Endothelial cell of umbilical vein (primary cell): ENCODE measurements around the gene RAD23B. TPM values are rescaled to one million over a fixed set of nuclear protein-coding genes. Genes with fewer than 3 reads are reported as not detected.

Experiments used
- BruUV-seq: library from RNA; stranded (reverse); fragments of 400-500 nt; replicated peaks from 2 replicates; lab custom pipeline; 2021; lab: Mats Ljungman, UMichigan
- CTCF ChIA-PET: fragments of 300-600, 350-600 bp; sonication (Branson Sonifier 250); formaldehyde crosslinking; loops from one replicate; lab custom pipeline; 2021; ENCODE audit warnings: antibody characterized with exemption, inconsistent platforms; lab: Charles Lee
- POLR2A ChIA-PET: fragments of 300-600, 350-600 bp; sonication (Branson Sonifier 250); formaldehyde crosslinking; loops from one replicate; lab custom pipeline; 2021; ENCODE audit warnings: antibody characterized with exemption, inconsistent platforms; lab: Charles Lee
- DNase-seq: peaks from one replicate; pipeline ENCODE4 v3.0.0-alpha.2; 2011; ENCODE audit warnings: low read depth, low spot score
- FAIRE-seq: peaks from 2 replicates; lab custom pipeline; 2011; peaks lifted over from hg19 to GRCh38; lab: Jason Lieb, UNC
- H2AFZ ChIP-seq: 2 replicates; pipeline ENCODE4 v1.6.0; 2012; ENCODE audit warnings: low read depth, low read length, control low read depth, inconsistent platforms
- H3K27ac ChIP-seq: 2 replicates; pipeline ENCODE4 v1.5.1; 2011; ENCODE audit warnings: low read depth, mild to moderate bottlenecking, control low read depth, low read length, moderate library complexity; ENCODE audit not compliant: insufficient read depth
- H3K27me3 ChIP-seq, 2 experiments: 2 replicates each; pipeline versions ENCODE4 v1.6.0 to v1.6.1; 2011; ENCODE audit warnings: low read length in 2 of 2, mixed read lengths in 1 of 2; ENCODE audit not compliant: control insufficient read depth in 2 of 2, insufficient read depth in 2 of 2
- H3K36me3 ChIP-seq, 2 experiments: 2 replicates in 1 of 2; 3 replicates in 1 of 2; pipeline ENCODE4 v1.5.1; 2011; ENCODE audit warnings: low read length in 2 of 2, mild to moderate bottlenecking in 1 of 2, moderate library complexity in 1 of 2; ENCODE audit not compliant: control insufficient read depth in 2 of 2, insufficient read depth in 2 of 2; ENCODE audit errors: extremely low read depth in 1 of 2
- H3K4me1 ChIP-seq: 3 replicates; pipeline ENCODE4 v1.5.1; 2011; ENCODE audit warnings: mild to moderate bottlenecking, low read length; ENCODE audit not compliant: control insufficient read depth, insufficient read depth; ENCODE audit errors: extremely low read depth
- H3K4me2 ChIP-seq: 2 replicates; pipeline ENCODE4 v1.6.1; 2011; ENCODE audit warnings: low read length, control low read depth, mixed read lengths; ENCODE audit not compliant: insufficient read depth
- H3K4me3 ChIP-seq, 3 experiments: fragments of 200-600 bp in 1 of 3; sonication (generic), shearing (Covaris generic) in 1 of 3; replicated peaks in 1 of 3; 2 replicates each; pipeline ENCODE4 v1.5.1; 2011 to 2016; ENCODE audit warnings: control low read depth in 3 of 3, low read length in 3 of 3, mild to moderate bottlenecking in 2 of 3, inconsistent platforms in 1 of 3, low read depth in 1 of 3, moderate library complexity in 1 of 3; ENCODE audit not compliant: insufficient read depth in 1 of 3
- H3K79me2 ChIP-seq: 2 replicates; pipeline ENCODE4 v1.6.0; 2012; ENCODE audit warnings: low read length, inconsistent platforms; ENCODE audit not compliant: control insufficient read depth, insufficient read depth
- H3K9ac ChIP-seq: replicated peaks from 2 replicates; pipeline ENCODE3; 2011; ENCODE audit warnings: low read length, control low read depth; ENCODE audit not compliant: insufficient read depth; ENCODE audit errors: extremely low read depth
- H3K9me1 ChIP-seq: replicated peaks from 3 replicates; pipeline ENCODE4 v1.6.0; 2011; ENCODE audit warnings: mild to moderate bottlenecking, low read length; ENCODE audit not compliant: control insufficient read depth, insufficient read depth; ENCODE audit errors: extremely low read depth
- H3K9me3 ChIP-seq: replicated peaks from 2 replicates; pipeline ENCODE4 v1.5.1; 2012; ENCODE audit warnings: low read length, inconsistent platforms; ENCODE audit not compliant: control insufficient read depth, insufficient read depth
- H4K20me1 ChIP-seq: replicated peaks from 2 replicates; pipeline ENCODE3; 2011; ENCODE audit warnings: mild to moderate bottlenecking, low read length; ENCODE audit not compliant: control insufficient read depth, insufficient read depth; ENCODE audit errors: extremely low read depth
- EZH2 ChIP-seq: IDR thresholded peaks from 2 replicates; pipeline ENCODE4 v1.6.1; 2012; ENCODE audit warnings: borderline replicate concordance, low read depth, mild to moderate bottlenecking, moderate library complexity, low read length, inconsistent platforms; ENCODE audit not compliant: severe bottlenecking
- FOS ChIP-seq: IDR thresholded peaks from 2 replicates; pipeline ENCODE4 v1.6.1; 2011; ENCODE audit warnings: mild to moderate bottlenecking, low read length, moderate library complexity, borderline replicate concordance; ENCODE audit not compliant: insufficient read depth
- GATA2 ChIP-seq: IDR thresholded peaks from 2 replicates; pipeline ENCODE4 v1.7.0; 2011; ENCODE audit warnings: low read depth, mild to moderate bottlenecking, moderate library complexity, mixed read lengths, low read length; ENCODE audit not compliant: insufficient read length, insufficient read depth
- JUN ChIP-seq: IDR thresholded peaks from 2 replicates; pipeline ENCODE4 v1.6.1; 2011; ENCODE audit warnings: borderline replicate concordance, low read depth; ENCODE audit not compliant: insufficient read length, insufficient read depth
- MYC ChIP-seq: IDR thresholded peaks from one replicate; pipeline ENCODE4 v1.6.1; 2011; ENCODE audit warnings: mild to moderate bottlenecking, low read depth, low read length
- POLR2A ChIP-seq: IDR thresholded peaks from 2 replicates; pipeline ENCODE4 v1.6.1; 2012; ENCODE audit warnings: low read depth, mild to moderate bottlenecking, control low read depth, low read length
- POLR2AphosphoS5 ChIP-seq: IDR thresholded peaks from 2 replicates; pipeline ENCODE4 v1.6.1; 2012; ENCODE audit warnings: low read depth, mild to moderate bottlenecking, control low read depth, low read length, moderate library complexity; ENCODE audit not compliant: insufficient read depth
- dilution Hi-C: fragments of 300-500 bp; cut with MboI; formaldehyde crosslinking; loops from one replicate; pipeline ENCODE4 v1.15.0; 2019; ENCODE audit warnings: low sequenced_read_pairs; ENCODE audit not compliant: extremely low pct_ligation_motif_present
- intact Hi-C: fragments of 100-400 bp; cut with micrococcal nuclease; formaldehyde crosslinking; loops from one replicate; pipeline ENCODE4 v1.10.0; 2022
- polyA plus RNA-seq, 4 experiments: library from polyadenylated mRNA; depleted of rRNA in 3 of 4; stranded (reverse) in 3 of 4; unstranded in 1 of 4; fragments of >200 nt; gene quantifications; 2 replicates each; pipeline versions ENCODE4 v1.2.1 to v1.2.3, GENCODE V29; 2011 to 2012; ENCODE audit warnings: missing spikeins in 1 of 4
- total RNA-seq: library from RNA; stranded (reverse); gene quantifications from 2 replicates; pipeline ENCODE4 v1.2.3, GENCODE V29; 2021
- TF ChIP-seq, protein P1 (sequence below), 2 donors: IDR thresholded peaks; 1 replicate in 1 of 2; 2 replicates in 1 of 2; pipeline ENCODE4 v1.5.1; 2011; ENCODE audit warnings: low read length in 2 of 2, mild to moderate bottlenecking in 2 of 2, moderate library complexity in 2 of 2, control low read depth in 1 of 2, inconsistent platforms in 1 of 2, low read depth in 1 of 2; ENCODE audit not compliant: insufficient read depth in 1 of 2; ENCODE audit errors: extremely low read depth in 1 of 2
- TF ChIP-seq, protein P2 (sequence below): IDR thresholded peaks from 2 replicates; pipeline ENCODE4 v1.6.1; 2011; ENCODE audit not compliant: insufficient read depth, insufficient read length

Gene RAD23B
- total and polyA plus RNA-seq, 2 donors (not counting 3 experiments of a cell fraction or from before 2014, with no cell fraction given), result 63.8 to 100 TPM

DNA sequence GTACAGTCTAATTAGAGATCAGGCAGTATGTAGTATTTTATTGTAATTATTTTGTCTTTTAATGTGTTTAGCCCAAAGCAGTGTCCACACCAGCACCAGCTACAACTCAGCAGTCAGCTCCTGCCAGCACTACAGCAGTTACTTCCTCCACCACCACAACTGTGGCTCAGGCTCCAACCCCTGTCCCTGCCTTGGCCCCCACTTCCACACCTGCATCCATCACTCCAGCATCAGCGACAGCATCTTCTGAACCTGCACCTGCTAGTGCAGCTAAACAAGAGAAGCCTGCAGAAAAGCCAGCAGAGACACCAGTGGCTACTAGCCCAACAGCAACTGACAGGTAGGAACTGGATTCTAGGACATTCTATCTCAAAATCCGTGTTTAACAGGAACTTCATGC, 23.2 kb downstream of the RAD23B start:
- ChIA-PET CTCF (no interaction called here), POLR2A (interaction anchor here (0.9 kb wide), 1 partner anchor 27 kb away, joined by 6 read pairs; no protein-coding TSS in a partner anchor)
- TF ChIP-seq POLR2A (no peak), EZH2 (no peak)
- BruUV-seq, result no TSS peak
- H3K27ac ChIP-seq, result no peak overlapping the region
- intact Hi-C loops, result no loop called here
- H3K9ac ChIP-seq, result no peak overlapping the region
- peaks cover 77% of the 10 kb centered on the region for H3K79me2 ChIP-seq
- H3K9me3 ChIP-seq, result no peaks in the 10 kb centered on the region
- H3K4me3 ChIP-seq, result no peak overlapping the region
- H3K4me2 ChIP-seq, result no peak overlapping the region
- no peak for FAIRE-seq
- dilution Hi-C loops, result no loop called here
- H4K20me1 ChIP-seq, result peaks cover 4% of the 10 kb centered on the region
- H2AFZ ChIP-seq, result no peak overlapping the region
- H3K27me3 ChIP-seq, result no peaks in the 10 kb centered on the region
- no peak for DNase-seq
- H3K36me3 ChIP-seq, result peaks cover 9 to 13% of the 10 kb centered on the region in 2 experiments
- no peaks in the 10 kb centered on the region for H3K9me1 ChIP-seq
- H3K4me1 ChIP-seq, result no peaks in the 10 kb centered on the region

DNA sequence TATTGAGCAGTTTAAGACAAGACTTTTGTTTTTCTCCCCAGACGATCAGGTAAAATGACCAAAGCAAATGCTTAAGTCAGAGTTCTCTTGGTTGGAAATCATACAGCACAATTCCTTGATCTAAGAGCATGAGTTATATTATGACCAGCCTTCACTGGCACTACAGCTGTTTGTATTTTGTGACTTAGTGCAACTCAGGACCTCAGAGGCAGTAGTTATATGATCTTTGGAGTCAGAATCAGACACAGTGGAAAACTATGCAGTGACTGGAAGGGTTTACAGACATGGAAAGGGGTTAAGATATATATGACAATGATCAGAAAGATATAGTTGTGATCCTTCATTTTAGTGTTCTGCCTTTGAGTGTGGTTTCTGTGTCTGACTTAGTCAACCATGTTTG, 24.3 kb downstream of the RAD23B start:
- FAIRE-seq, result no peak
- Histone ChIP-seq H2AFZ (no peak overlapping the region), H3K4me2 (no peak overlapping the region), H3K9me3 (no peaks in the 10 kb centered on the region), H3K27ac (no peak overlapping the region), H3K27me3 (no peaks in the 10 kb centered on the region), H3K79me2 (peaks cover 77% of the 10 kb centered on the region), H3K4me1 (no peaks in the 10 kb centered on the region), H3K9me1 (no peaks in the 10 kb centered on the region), H3K9ac (no peak overlapping the region), H3K4me3 (no peak overlapping the region), H3K36me3 (peaks cover 9 to 17% of the 10 kb centered on the region in 2 experiments), H4K20me1 (no peaks in the 10 kb centered on the region)
- dilution Hi-C loops (no loop called here), intact Hi-C loops (no loop called here)
- TF ChIP-seq EZH2 (no peak), JUN (no peak), POLR2AphosphoS5 (no peak), FOS (no peak), POLR2A (no peak), GATA2 (no peak), MYC (no peak)
- TF ChIP-seq, protein P1, sequence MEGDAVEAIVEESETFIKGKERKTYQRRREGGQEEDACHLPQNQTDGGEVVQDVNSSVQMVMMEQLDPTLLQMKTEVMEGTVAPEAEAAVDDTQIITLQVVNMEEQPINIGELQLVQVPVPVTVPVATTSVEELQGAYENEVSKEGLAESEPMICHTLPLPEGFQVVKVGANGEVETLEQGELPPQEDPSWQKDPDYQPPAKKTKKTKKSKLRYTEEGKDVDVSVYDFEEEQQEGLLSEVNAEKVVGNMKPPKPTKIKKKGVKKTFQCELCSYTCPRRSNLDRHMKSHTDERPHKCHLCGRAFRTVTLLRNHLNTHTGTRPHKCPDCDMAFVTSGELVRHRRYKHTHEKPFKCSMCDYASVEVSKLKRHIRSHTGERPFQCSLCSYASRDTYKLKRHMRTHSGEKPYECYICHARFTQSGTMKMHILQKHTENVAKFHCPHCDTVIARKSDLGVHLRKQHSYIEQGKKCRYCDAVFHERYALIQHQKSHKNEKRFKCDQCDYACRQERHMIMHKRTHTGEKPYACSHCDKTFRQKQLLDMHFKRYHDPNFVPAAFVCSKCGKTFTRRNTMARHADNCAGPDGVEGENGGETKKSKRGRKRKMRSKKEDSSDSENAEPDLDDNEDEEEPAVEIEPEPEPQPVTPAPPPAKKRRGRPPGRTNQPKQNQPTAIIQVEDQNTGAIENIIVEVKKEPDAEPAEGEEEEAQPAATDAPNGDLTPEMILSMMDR (IDR thresholded peaks at IDR 0.05; ENCODE audit: extremely low read depth in 1 of 2, insufficient read depth in 1 of 2, low read depth in 1 of 2, low read length in 2 of 2), result no peak
- TF ChIP-seq, protein P2, sequence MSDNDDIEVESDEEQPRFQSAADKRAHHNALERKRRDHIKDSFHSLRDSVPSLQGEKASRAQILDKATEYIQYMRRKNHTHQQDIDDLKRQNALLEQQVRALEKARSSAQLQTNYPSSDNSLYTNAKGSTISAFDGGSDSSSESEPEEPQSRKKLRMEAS, result no peak
- no peak for DNase-seq
- CTCF ChIA-PET, result no interaction called here
- BruUV-seq, result no TSS peak
- POLR2A ChIA-PET, result no interaction called here
